HG02642 (cell line): ENCODE measurements around the gene COL15A1.

Experiments
- ATAC-seq: cut with Tn5 transposase; IDR thresholded peaks from one replicate; pipeline ENCODE4 v1.9.1; 2021; ENCODE audit warnings: mild to moderate bottlenecking; ENCODE audit not compliant: unreplicated experiment, poor library complexity

COL15A1 gene

DNA sequence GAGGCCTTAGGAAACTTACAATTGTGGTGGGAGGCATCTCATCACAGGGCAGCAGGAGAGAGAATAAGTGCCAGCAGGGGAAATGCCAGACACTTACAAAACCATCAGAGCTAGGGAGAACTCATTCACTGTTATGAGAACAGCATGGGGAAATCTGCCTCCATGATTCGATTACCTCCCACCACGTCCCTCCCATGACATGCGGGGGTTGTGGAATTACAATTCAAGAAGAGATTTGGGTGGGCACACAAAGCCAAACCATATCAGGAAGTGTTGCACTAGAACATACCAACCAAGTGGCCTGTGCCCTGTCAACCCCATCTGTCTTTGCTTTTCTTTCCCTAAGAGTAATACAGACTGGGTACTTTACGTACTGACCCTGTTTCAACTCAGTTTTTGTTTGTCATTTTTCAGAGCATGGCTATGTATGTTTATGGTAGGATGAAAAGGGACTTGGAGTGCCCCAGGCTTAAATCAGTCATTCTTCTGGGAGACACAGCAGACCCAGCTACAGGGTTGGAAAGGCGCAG is 102.9 kb downstream of the COL15A1 start:
- ATAC-seq: no peak

DNA sequence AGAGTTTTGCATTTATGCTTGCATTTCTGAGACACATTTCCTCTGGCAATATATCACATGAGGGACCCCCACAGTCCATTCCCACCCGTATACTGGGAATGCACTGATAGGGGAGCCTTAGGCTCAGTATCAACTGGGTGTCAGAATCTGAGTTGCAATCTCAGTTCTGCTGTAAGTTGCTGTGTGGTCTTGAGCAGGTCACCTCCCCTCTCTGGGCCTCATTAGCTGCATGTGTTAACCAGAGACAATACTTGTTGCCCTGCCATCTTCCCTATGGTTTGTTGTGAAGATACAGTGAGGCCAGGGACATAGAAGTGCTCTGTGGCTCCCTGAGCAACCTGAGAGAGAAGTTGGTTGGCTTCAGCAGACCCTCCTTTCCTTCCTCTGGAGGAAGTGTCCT is 105.5 kb downstream of the COL15A1 start:
- no peak for ATAC-seq

DNA sequence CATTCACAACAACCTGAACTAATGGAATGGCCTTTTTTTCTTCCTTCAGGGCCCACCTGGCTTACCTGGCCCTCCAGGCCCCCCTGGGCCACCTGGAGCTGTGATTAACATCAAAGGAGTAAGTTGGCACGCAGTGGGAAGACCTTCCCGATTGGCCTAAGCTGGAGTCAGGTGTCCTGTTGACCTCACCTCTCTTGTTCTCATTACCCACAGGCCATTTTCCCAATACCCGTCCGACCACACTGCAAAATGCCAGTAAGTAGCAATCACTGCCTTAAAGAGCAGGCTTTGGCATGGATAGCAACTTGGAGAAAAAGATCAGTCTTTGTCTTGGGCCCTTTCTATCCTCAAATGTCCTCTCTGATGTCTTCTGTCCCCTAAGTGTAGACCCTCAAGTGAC is 105.9 kb downstream of the COL15A1 start:
- no peak for ATAC-seq

GRCh38 chr9:99050292-99050911 is 106.7 kb downstream of the COL15A1 start:
- no peak for ATAC-seq

DNA sequence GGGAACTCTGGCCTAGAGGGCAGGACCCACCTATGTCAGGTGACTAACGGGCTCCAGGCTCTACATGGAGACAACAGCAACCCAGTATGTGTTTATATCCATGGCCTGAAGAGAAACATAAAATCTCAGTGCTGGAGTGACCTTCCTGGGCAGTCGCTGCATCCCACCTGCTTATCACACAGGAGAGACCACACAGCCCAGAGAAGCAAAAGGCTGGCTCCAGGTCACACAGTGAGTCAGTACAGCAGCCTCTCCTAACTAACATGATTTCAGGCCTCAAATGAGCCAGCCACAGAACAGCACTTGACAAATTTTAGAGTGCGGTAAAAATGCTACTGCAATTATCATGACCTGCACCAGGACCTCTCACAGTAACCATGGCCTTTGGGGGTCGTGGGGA is 107.2 kb downstream of the COL15A1 start:
- ATAC-seq: no peak

DNA sequence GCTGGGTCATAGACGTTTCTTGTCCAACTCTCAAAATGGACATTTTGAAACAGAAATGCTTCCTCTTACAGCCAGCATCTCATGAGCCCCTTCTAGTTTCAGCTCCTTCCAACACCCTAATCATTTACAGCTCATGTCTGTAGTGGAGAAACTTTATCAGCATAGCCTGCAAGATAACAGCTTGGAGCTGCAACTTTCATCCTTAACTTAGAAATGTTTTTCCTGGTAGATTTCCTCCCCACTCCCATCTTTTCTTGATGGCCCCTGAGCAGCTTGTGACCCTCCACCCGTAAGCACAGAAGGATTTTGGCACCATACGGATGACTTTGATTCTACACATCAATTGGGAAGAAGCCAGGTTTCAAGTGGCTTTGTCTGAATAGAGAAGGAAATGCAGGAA is 107.7 kb downstream of the COL15A1 start:
- ATAC-seq: no peak

- ATAC-seq: no peak
Observed at GRCh38 chr9:99051851-99052250, 108.1 kb downstream of the COL15A1 start.

DNA sequence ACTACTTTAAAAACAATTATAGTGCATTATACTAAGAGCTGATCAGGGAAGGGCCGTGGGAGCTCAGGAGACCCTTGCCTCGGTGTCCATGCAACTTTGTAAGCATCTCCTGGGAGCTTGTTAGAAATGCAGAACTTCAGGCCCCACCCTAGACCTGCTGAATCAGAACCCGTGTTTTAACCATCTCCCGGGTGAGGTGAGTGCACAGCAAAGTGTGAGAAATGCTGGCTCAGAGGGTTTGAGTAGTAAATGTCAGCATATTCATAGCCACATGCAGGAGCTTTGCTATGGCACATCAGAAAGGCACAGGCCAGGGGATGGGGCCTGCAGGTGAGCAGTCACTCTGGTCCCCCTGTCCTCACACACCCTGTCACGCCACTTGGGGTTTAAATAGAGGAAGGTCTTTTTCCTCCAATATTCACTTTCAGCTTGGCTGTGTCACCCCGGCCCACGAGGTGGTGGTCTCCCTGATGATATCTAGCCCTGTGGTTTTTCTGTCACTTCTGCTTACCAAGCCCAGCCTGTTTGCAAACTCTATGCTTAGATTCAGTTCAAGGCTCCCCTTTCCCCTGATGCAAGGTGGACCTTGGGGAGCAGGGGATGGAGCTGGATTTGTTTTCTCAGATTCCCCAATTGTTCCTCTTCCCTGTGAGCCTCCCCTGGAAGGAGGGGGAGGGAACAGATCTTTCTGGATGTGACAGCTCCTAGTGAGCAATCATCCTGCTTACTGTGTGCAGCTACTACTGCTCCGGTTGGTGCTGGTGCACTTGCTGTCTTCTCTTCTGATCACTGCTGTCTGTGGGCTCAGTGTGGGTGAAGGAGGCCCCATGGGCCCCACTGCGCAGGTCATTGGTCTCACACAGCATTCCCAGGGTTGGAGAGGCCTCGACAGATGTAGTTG is 109.4 kb downstream of the COL15A1 start:
- no peak for ATAC-seq

DNA sequence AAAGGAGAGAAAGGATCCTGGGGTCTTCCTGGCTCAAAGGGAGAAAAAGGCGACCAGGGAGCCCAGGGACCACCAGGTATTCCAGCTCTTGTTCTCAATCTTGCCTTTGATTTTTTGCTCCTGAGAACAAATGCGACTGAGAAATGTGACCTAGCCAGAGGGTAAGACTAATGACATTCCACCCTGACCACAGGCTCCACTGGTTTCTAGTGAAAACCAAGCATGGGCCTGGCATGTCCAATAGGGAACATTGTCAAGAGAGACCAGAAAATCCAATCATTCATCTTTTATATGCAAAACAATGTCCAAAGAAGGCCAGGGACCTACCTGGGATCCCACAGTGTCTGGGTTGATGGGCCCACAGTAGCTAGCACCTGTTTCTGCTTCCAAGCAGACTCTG is 110.9 kb downstream of the COL15A1 start:
- no peak for ATAC-seq

GRCh38 chr9:99055384-99055783 is 111.7 kb downstream of the COL15A1 start:
- ATAC-seq: no peak

DNA sequence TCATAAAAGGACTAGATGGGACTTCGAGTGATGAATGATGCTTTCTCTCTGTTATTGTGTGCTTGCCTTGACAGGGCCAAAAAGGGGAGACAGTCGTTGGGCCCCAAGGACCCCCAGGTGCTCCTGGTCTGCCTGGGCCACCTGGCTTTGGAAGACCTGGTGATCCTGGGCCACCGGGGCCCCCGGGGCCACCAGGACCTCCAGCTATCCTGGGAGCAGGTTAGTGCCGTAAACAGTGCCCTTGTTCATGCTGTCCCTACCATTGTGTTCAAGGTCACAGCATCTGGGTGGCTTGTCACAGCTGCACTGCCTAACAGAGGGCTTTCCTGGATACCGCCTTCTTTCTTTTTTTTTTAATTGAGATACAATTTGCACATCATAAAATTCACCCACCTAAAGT is 112.5 kb downstream of the COL15A1 start:
- ATAC-seq: no peak

DNA sequence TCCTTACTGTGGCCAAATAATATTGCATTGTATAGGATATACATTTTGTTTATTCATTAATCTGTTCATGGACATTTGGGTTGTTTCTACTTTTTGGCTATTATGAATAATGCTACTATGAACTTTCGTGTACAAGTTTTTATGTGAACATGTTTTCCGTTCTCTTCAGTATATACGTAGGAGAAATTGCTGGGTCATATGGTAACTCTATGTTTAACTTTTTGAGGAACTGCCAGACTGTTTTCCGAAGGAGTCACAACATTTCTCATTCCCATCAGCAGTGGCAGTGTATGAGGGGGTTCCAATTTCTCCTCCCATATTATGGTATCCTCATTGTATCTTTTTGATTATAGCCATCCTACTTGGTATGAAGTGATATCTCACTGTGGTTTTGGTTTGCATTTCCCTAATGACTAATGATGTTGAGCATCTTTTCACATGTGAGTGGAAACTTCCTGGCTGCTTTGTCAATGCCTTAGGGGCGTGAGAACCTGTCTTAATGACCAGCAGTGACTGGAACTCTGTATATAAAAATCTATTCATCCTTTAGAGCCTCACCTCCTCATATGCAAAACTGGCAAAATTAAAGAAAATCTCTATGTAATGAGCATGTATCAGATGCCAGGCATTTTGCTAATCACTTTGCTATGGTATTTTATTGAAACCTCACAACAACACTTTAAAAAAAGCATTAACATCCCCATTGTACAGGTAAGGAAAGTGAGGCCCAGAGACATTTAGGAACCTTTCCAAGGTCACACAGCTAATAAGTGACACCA is 113.4 kb downstream of the COL15A1 start:
- ATAC-seq: no peak

DNA sequence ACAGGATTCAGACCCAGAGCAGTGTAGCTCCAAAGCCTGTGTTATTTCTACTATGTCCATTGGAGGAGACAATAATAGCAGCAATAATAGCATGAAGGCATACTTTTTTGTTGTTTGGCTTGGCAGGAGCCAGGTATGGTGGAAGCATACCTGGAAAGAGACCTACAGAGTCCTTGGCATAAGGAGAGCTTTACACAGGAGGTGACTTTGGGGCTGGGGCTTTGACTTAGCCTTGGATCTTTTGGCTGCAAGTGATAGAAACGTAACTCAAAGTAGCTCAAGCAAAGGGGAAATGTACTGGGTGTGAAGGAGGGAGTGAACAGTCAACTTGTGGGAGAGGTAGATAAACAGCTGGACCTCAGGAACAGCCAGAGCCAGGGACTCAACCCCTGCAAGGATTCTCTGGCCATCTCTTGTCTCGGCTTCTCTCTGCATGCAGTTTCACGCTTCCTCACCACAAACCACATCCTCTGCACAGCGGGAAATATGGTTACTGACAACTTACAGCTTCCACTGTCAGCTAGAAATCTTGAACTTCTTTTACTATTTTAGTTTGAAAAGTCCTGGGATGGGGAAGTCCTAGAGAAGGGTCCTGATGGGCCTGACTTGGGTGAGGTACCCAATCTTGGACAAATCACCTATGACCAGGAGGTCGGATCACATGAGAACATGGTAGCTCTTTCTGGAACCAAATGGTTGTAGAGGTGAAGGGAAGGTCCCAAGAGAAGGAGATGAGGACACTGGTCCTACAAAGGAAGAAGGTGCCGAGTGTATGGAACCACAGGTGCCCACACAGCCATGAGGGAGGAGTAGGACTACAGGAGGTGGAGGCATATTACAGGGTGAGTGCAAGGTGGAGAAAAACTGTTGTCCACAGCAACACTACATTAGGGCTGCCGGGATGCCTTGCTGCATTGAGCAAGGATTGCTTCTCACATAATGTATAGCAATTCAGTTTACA is 114.2 kb downstream of the COL15A1 start:
- peak; percentile 85 for ATAC-seq

GRCh38 chr9:99058964-99059921 is 115.5 kb downstream of the COL15A1 start:
- no peak for ATAC-seq

DNA sequence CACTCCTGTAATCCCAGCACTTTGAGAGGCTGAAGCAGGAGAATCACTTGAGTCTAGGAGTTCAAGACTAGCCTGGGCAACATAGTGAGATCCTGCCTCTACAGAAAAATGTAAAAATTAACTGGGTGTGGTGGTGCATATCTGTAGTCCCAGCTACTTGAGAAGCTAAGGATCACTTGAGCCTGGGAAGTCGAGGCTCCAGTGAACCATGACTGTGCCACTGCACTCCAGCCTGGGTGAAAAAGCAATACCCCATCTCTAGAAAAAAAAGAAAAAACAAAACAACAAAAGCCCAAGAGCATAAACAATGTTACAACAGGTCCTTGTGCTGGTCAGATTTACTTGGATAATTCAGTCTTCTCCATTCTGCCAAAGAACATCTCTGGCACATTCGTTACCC is 116.9 kb downstream of the COL15A1 start:
- no peak for ATAC-seq

GRCh38 chr9:99062549-99062948 is 118.8 kb downstream of the COL15A1 start:
- no peak for ATAC-seq

DNA sequence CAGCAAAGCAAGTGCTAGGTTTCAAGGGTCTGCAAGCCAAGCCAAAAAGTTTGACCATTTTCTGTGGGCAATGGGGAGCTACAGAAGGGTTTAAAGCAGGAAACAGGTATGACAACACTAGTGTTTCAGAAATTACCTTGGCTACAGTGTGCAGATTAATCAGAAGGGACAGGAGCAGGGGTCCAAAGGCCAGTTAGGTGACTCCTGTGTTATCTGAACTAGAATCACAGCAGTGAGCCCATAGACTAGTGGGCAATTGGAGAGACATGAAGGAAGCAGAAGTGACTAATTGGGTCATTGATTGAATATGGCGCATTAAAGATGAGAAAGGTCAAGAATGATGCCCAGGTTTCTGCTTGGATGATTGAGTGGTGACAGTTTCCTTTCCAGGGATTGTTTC is 119.8 kb downstream of the COL15A1 start:
- no peak for ATAC-seq

DNA sequence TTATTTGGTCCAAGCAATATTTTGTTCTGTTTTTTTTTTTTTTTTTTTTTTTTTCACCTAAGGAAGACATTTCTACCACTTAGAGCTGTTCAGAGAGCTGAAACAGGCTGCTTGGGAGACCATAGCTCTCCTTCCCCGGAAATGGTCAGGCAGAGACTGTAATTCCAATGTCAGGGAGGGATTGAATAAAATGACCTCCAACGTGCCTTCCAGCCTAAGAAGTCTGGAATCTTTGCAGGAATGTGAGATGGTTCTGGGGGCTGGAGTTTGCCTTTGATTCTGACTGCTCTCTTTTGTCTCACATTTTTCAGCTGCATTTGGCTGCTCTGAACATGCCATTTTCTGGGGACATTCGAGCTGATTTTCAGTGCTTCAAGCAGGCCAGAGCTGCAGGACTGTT is 122.9 kb downstream of the COL15A1 start:
- ATAC-seq: no peak

DNA sequence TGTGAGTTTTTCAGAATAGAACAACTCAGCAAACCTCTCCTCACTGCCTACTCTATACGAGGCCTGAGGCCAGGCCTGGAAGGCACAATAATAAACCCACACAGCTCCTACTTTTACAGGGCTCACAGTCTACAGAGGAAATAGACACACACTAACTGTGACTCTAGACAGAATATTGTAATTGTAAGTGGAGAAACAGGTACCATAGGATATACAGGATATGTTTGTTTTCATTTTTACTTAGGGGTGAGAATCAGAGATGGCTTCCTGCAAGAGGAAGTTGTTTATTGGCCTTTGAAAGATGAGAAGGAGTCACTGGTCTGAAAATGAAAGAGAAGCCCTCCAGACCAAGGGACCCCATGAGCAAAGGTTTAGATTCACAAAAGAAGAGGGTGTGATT is 125.4 kb downstream of the COL15A1 start:
- ATAC-seq: no peak
